ENCODE results near the gene SUMF1. TPM values are rescaled to one million over a fixed set of nuclear protein-coding genes. Genes with fewer than 3 reads are reported as not detected.

The SUMF1 gene
- total and polyA plus RNA-seq, 8 donors, result 27.1 to 43.9 (median 35.3) TPM

DNA sequence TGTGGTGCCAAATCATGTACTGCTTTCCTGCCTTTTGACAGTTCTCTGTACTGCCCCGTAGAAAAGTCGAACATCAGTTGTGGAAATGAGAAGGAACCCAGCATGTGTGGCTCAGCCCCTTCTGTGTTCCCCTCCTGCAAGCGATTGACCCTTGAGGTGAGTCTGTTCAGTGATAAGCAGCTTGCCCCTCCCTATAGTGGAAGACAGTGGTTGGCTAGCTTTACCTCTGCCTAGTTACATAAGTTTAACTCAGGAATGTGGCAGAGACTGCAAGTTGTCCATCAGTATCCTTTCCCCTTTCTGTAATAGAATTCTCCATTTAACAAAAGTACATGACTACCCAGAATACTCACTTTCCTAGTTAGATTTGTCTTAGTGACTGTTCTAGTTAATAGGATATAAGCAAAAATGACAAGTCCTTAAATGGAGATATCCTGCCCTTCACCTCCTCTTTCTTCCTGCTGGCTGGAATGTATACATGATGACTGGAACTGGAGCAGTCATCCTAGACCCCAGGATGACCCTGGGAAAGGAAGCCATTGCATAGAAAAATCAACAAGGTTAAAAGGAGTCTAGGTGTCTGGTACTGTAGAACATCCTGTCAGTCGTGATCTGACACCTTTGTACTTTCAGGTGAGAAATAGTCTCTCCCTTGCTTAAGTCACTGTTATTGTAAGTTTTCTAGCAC, 153.3 kb downstream of the SUMF1 start:
- Histone ChIP-seq H3K4me1 (peaks cover 0 to 7% of the 10 kb centered on the region in 2 donors), H3K9me3 (no peaks in the 10 kb centered on the region), H3K27ac (no peak overlapping the region), H3K36me3 (peaks cover 0 to 26% of the 10 kb centered on the region in 2 donors), H3K4me3 (no peak overlapping the region), H3K27me3 (no peaks in the 10 kb centered on the region)
- TF ChIP-seq, protein P1, sequence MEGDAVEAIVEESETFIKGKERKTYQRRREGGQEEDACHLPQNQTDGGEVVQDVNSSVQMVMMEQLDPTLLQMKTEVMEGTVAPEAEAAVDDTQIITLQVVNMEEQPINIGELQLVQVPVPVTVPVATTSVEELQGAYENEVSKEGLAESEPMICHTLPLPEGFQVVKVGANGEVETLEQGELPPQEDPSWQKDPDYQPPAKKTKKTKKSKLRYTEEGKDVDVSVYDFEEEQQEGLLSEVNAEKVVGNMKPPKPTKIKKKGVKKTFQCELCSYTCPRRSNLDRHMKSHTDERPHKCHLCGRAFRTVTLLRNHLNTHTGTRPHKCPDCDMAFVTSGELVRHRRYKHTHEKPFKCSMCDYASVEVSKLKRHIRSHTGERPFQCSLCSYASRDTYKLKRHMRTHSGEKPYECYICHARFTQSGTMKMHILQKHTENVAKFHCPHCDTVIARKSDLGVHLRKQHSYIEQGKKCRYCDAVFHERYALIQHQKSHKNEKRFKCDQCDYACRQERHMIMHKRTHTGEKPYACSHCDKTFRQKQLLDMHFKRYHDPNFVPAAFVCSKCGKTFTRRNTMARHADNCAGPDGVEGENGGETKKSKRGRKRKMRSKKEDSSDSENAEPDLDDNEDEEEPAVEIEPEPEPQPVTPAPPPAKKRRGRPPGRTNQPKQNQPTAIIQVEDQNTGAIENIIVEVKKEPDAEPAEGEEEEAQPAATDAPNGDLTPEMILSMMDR (IDR thresholded peaks at IDR 0.05), result no peak
- DNase-seq (no peak), ATAC-seq (no peak)
- intact Hi-C loops (cut with DNase I), result no loop called here

DNA sequence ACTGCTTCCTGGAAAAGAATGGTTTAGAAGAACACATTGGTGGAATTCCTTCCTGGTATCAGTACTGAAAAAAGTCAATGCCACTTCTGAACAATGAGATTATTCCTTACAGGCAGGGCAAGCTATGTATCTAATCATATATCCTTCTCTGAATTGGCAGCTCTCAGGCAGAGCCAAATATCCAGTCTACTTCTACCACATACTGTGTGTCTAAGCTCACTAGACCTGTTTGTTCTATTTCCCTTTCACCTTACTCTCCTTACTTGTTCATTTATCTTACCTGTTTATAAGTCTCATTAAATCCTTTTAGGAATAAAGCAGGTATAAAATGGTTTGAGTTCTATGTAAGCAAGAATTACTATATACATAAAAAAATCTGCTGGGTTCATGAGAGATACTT, 155.6 kb downstream of the SUMF1 start:
- H3K4me3 ChIP-seq, result no peak overlapping the region
- H3K36me3 ChIP-seq, result peaks cover 0 to 17% of the 10 kb centered on the region in 2 donors
- DNase-seq, result no peak
- intact Hi-C loops (cut with DNase I), result no loop called here
- no peak for ATAC-seq
- no peaks in the 10 kb centered on the region for H3K9me3 ChIP-seq
- H3K27me3 ChIP-seq, result no peaks in the 10 kb centered on the region
- H3K27ac ChIP-seq, result no peak overlapping the region
- TF ChIP-seq, protein P1 (IDR thresholded peaks at IDR 0.05), result no peak
- peaks cover 0 to 16% of the 10 kb centered on the region in 2 donors for H3K4me1 ChIP-seq

Other genes starting within 250 kb of the SUMF1 start
- 10 to 100 TPM; 12.8 to 19.4 TPM for gene SETMAR, start 163.9 kb downstream of the SUMF1 start, total RNA-seq
- gene SETMAR, start 163.9 kb downstream of the SUMF1 start, polyA plus RNA-seq (ENCODE audit: insufficient read length in 6 of 6), result 10 to 100 TPM; 36.6 to 42.5 (median 37.8) TPM
- gene ITPR1, start 26.1 kb upstream of the SUMF1 start, total RNA-seq, result 10 to 100 TPM; 39.7 to 57.3 TPM
- 10 to 100 TPM; 34.8 to 49.1 (median 42.0) TPM for gene ITPR1, start 26.1 kb upstream of the SUMF1 start, polyA plus RNA-seq (ENCODE audit: insufficient read length in 6 of 6)

All from left lung (tissue), 10 donors.